GM12891 (cell line): ENCODE results near the gene HDAC4.

Experiments used
- POLR2A ChIP-seq: IDR thresholded peaks from 2 replicates; pipeline ENCODE4 v1.6.1; 2011; ENCODE audit warnings: low read depth, low read length, control low read depth
- POLR2AphosphoS5 ChIP-seq: IDR thresholded peaks from 2 replicates; pipeline ENCODE4 v1.6.1; 2011; ENCODE audit warnings: low read depth, low read length, control low read depth
- SPI1 ChIP-seq: IDR thresholded peaks from 2 replicates; pipeline ENCODE4 v1.6.1; 2011; ENCODE audit warnings: low read depth, low read length, control low read depth
- TAF1 ChIP-seq: IDR thresholded peaks from 2 replicates; pipeline ENCODE4 v1.6.1; 2011; ENCODE audit warnings: low read depth, low read length, control low read depth

- TF ChIP-seq POLR2AphosphoS5, result no peak
- no peak for TF ChIP-seq POLR2A
- no peak for TF ChIP-seq SPI1
- no peak for TF ChIP-seq TAF1
Observed at GRCh38 chr2:239223310-239224198, 177.3 kb downstream of the HDAC4 start.
